DOHH2 (cell line): ENCODE results near the gene MT1F.

Experiments used
- H3F3A ChIP-seq: fragments of 200-600 bp; sonication (generic), shearing (Covaris generic); 2 replicates; pipeline ENCODE4 v1.6.0; 2016; ENCODE audit warnings: antibody characterized with exemption, mild to moderate bottlenecking; ENCODE audit not compliant: control insufficient read depth, insufficient read depth
- H3K27ac ChIP-seq: fragments of 200-600 bp; sonication (generic); 2 replicates; pipeline ENCODE4 v1.5.1; 2014; ENCODE audit warnings: low read depth, mild to moderate bottlenecking, low read length, moderate library complexity
- H3K27me3 ChIP-seq: fragments of 200-600 bp; sonication (generic); 2 replicates; pipeline ENCODE4 v1.6.1; 2014; ENCODE audit warnings: mild to moderate bottlenecking, low read length, mixed read lengths; ENCODE audit not compliant: control insufficient read depth
- H3K36me3 ChIP-seq: fragments of 200-600 bp; sonication (generic); 2 replicates; pipeline ENCODE4 v1.6.1; 2014; ENCODE audit warnings: mild to moderate bottlenecking, low read length, moderate library complexity, mixed read lengths; ENCODE audit not compliant: control insufficient read depth
- H3K4me1 ChIP-seq: fragments of 200-600 bp; sonication (generic); 2 replicates; pipeline ENCODE4 v1.6.1; 2014; ENCODE audit warnings: mild to moderate bottlenecking, low read length, mixed read lengths; ENCODE audit not compliant: control insufficient read depth
- H3K4me2 ChIP-seq: fragments of 200-600 bp; sonication (generic); 2 replicates; pipeline ENCODE4 v1.6.0; 2014; ENCODE audit warnings: mild to moderate bottlenecking, low read length, moderate library complexity
- H3K4me3 ChIP-seq: fragments of 200-600 bp; sonication (generic); 2 replicates; pipeline ENCODE4 v1.5.1; 2014; ENCODE audit warnings: mild to moderate bottlenecking, low read length, mixed read lengths
- H3K79me2 ChIP-seq: fragments of 200-600 bp; sonication (generic); 2 replicates; pipeline ENCODE4 v1.6.1; 2014; ENCODE audit warnings: mild to moderate bottlenecking, low read length, mixed read lengths; ENCODE audit not compliant: control insufficient read depth
- H3K9me2 ChIP-seq: fragments of 200-600 bp; sonication (generic); replicated peaks from 2 replicates; pipeline ENCODE4 v1.6.1; 2014; ENCODE audit warnings: mild to moderate bottlenecking, low read length, mixed read lengths; ENCODE audit not compliant: control insufficient read depth
- H3K9me3 ChIP-seq: fragments of 200-600 bp; sonication (generic); 2 replicates; pipeline ENCODE4 v1.6.1; 2014; ENCODE audit warnings: antibody characterized with exemption, low read length, mixed read lengths; ENCODE audit not compliant: control insufficient read depth, insufficient read depth
- H4K20me1 ChIP-seq: fragments of 200-600 bp; sonication (generic); 2 replicates; pipeline ENCODE4 v1.6.0; 2014; ENCODE audit warnings: low read depth, mild to moderate bottlenecking, antibody characterized with exemption, low read length, moderate library complexity; ENCODE audit not compliant: control insufficient read depth, insufficient read depth
- CTCF ChIP-seq: fragments of 200-600 bp; sonication (generic); IDR thresholded peaks from one replicate; pipeline ENCODE4 v1.5.1; 2014; ENCODE audit warnings: antibody characterized with exemption, mild to moderate bottlenecking, low read depth, low read length; ENCODE audit not compliant: poor library complexity, severe bottlenecking
- EZH2phosphoT487 ChIP-seq: fragments of 200-600 bp; sonication (generic); IDR thresholded peaks from 2 replicates; pipeline ENCODE4 v1.6.1; 2017; ENCODE audit warnings: borderline replicate concordance, mild to moderate bottlenecking, antibody characterized with exemption, low read length, moderate library complexity, mixed read lengths

Gene MT1F

GRCh38 chr16:56645311-56645710 lies 12.4 kb upstream of the MT1F start:
- H3K4me3 ChIP-seq = no peak overlapping the region
- no peak overlapping the region for H3K4me2 ChIP-seq
- no peaks in the 10 kb centered on the region for H3F3A ChIP-seq
- no peaks in the 10 kb centered on the region for H3K9me3 ChIP-seq
- H4K20me1 ChIP-seq = no peaks in the 10 kb centered on the region
- H3K36me3 ChIP-seq = no peaks in the 10 kb centered on the region
- H3K4me1 ChIP-seq = no peaks in the 10 kb centered on the region
- H3K27ac ChIP-seq = no peak overlapping the region
- peaks cover 91% of the 10 kb centered on the region for H3K27me3 ChIP-seq
- no peak for TF ChIP-seq EZH2phosphoT487
- TF ChIP-seq CTCF = no peak
- no peaks in the 10 kb centered on the region for H3K79me2 ChIP-seq
- H3K9me2 ChIP-seq = no peaks in the 10 kb centered on the region

GRCh38 chr16:56645838-56646237 lies 11.9 kb upstream of the MT1F start:
- Histone ChIP-seq H3K36me3 (no peaks in the 10 kb centered on the region), H4K20me1 (no peaks in the 10 kb centered on the region), H3K4me3 (no peak overlapping the region), H3K4me1 (no peaks in the 10 kb centered on the region), H3F3A (no peaks in the 10 kb centered on the region), H3K79me2 (no peaks in the 10 kb centered on the region), H3K9me2 (no peaks in the 10 kb centered on the region), H3K27ac (no peak overlapping the region), H3K4me2 (no peak overlapping the region), H3K27me3 (peaks cover 86% of the 10 kb centered on the region), H3K9me3 (no peaks in the 10 kb centered on the region)
- TF ChIP-seq CTCF (no peak), EZH2phosphoT487 (no peak)

- Histone ChIP-seq H3K79me2 (no peaks in the 10 kb centered on the region), H3K9me3 (no peaks in the 10 kb centered on the region), H3K27me3 (peaks cover 73% of the 10 kb centered on the region), H3K4me2 (no peak overlapping the region), H3K27ac (no peak overlapping the region), H3K4me1 (no peaks in the 10 kb centered on the region), H4K20me1 (no peaks in the 10 kb centered on the region), H3K9me2 (no peaks in the 10 kb centered on the region), H3F3A (no peaks in the 10 kb centered on the region), H3K4me3 (no peak overlapping the region), H3K36me3 (no peaks in the 10 kb centered on the region)
- TF ChIP-seq EZH2phosphoT487 (no peak), CTCF (no peak)
Measured at GRCh38 chr16:56647641-56648431, 9.9 kb upstream of the MT1F start.
